Small intestine (tissue), 7 donors: ENCODE measurements around the gene TMOD2. TPM values are rescaled to one million over a fixed set of nuclear protein-coding genes. Genes with fewer than 3 reads are reported as not detected.

Experiments
- DNase-seq, 2 donors: peaks; one replicate each; pipeline versions ENCODE4 v3.0.0 to v3.0.0-alpha.2; 2013
- FAIRE-seq: peaks from 2 replicates; lab custom pipeline; 2012; peaks lifted over from hg19 to GRCh38; lab: Jason Lieb, UNC
- H3K27ac ChIP-seq, 3 donors: one replicate each; pipeline ENCODE4 v1.5.1; 2013; ENCODE audit warnings: low read length in 2 of 3, mild to moderate bottlenecking in 2 of 3, control low read depth in 1 of 3, inconsistent platforms in 1 of 3, low read depth in 1 of 3, moderate library complexity in 1 of 3
- H3K27me3 ChIP-seq, 3 donors: one replicate each; pipeline ENCODE4 v1.6.1; 2013; ENCODE audit warnings: low read length in 3 of 3, inconsistent platforms in 1 of 3; ENCODE audit not compliant: control insufficient read depth in 3 of 3, insufficient read depth in 3 of 3
- H3K36me3 ChIP-seq, 3 donors: one replicate each; pipeline ENCODE4 v1.6.1; 2013; ENCODE audit warnings: low read length in 3 of 3, inconsistent platforms in 1 of 3, low read depth in 1 of 3, mild to moderate bottlenecking in 1 of 3, moderate library complexity in 1 of 3; ENCODE audit not compliant: control insufficient read depth in 3 of 3, insufficient read depth in 2 of 3
- H3K4me1 ChIP-seq, 3 donors: one replicate each; pipeline ENCODE4 v1.6.1; 2013; ENCODE audit warnings: low read length in 2 of 3, inconsistent platforms in 1 of 3, low read depth in 1 of 3, mild to moderate bottlenecking in 1 of 3, moderate library complexity in 1 of 3; ENCODE audit not compliant: control insufficient read depth in 3 of 3, insufficient read depth in 2 of 3
- H3K4me3 ChIP-seq, 3 donors: one replicate each; pipeline ENCODE4 v1.5.1; 2013; ENCODE audit warnings: low read length in 3 of 3, control low read depth in 1 of 3, inconsistent platforms in 1 of 3, low read depth in 1 of 3, mild to moderate bottlenecking in 1 of 3, moderate library complexity in 1 of 3
- H3K9me3 ChIP-seq, 2 donors: one replicate each; pipeline ENCODE4 v1.6.1; 2013; ENCODE audit warnings: low read depth in 1 of 2, low read length in 1 of 2; ENCODE audit not compliant: control insufficient read depth in 2 of 2, insufficient read depth in 1 of 2
- WGBS, 3 donors: extraction: QIAGEN DNeasy Blood & Tissue Kit; methylation state at CpG; one replicate each; pipeline ENCODE4 v1.1.7; 2013; 5-methylcytosine and 5-hydroxymethylcytosine counted together
- polyA plus RNA-seq, 4 donors: library from polyadenylated mRNA; stranded (reverse) in 3 of 4; unstranded in 1 of 4; fragments of 200-250 nt in 3 of 4; fragments of 120-200 nt in 1 of 4; gene quantifications; one replicate each; pipeline versions ENCODE4 v1.2.1 to v1.2.3, GENCODE V29; 2013
- donor health status: healthy with polysubstance abuse.
- donor health status: control.
- donor health status: control.
- donor health status: Bipolar disorder and iron deficiency.
- donor health status: healthy.

The TMOD2 gene
- polyA plus RNA-seq, 4 donors, result 0.45 to 4.5 (median 1.9) TPM

DNA sequence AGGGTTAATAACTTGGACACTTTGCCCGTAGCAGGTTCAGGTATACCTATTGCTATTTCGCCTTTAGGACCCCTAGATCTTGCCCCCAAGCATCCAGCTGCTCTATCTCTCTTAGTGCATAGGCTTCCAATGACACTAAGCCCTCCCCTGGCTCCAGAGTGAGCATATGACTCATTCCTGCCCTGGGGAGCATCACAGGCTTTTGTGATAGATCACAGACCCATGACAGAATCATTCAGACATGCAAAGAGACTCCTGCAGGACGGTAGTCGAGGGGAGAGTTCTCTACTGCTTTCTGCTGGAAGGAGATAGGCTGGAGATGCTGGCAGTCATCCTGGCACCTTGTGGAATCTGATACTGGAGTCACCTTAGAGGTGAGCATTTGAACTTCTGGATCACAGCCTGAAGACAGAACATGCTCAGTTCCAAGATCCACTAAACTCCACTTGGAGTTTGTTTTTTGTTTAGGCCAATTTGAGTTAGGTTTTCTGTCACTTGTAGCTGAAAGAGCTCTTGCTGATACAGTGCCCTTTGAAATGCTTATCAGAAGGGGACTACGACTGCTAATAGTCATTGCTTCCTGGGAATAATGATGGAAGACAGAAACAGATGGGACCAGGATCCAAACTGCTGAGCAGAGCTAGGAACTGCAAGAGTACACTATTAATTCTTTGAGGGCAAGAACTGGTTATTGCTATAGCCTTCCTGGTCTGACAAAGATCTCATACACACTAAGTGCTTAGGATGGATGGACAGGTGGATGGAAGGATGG is 24.9 kb upstream of the TMOD2 start:
- Histone ChIP-seq H3K4me3 (no peak overlapping the region), H3K36me3 (peaks cover 0 to 3% (median 0%) of the 10 kb centered on the region in 3 donors), H3K4me1 (peaks cover 0 to 25% (median 17%) of the 10 kb centered on the region in 3 donors), H3K27ac (no peak overlapping the region), H3K9me3 (no peaks in the 10 kb centered on the region), H3K27me3 (no peaks in the 10 kb centered on the region)
- 15 to 44% (median 31%) methylated on average over 5 of the region's 5 CpGs for WGBS, 3 donors
- FAIRE-seq (no peak), DNase-seq (peak; percentile 33 to 39)

DNA sequence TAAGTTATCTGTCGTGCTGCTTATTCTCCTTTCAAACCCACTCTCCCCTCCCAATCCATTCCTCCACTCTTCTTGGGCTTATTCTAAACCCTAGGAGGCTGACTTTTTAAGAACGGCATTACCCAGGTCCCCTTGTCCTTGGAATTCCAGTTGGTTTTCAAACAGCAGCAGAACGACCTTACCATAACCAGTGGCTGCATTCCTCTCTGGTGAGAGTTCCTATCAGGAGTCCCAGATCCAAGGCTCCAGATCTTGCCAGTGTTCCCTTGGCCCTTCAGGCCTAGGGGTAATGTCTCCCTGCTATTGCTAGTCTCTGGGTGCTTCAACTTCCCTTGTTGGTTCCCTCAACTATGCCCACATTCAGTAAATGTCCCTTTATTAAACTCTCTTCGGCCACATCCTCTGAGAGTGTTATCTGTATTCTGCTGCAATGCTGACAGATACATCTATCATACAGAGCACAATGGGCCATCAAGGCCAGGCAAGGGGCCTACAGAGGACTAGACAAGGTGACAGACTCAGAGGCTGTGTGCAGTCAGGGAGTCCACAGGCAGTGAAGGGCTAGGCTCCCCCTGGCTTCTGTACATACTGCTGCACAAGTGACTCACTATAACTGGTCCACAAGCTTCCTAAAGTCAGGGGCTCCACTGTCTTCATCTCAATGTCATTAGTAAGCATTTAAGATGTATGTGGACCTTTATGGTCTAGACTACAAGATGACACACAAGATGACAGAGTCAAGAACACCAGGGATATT is 24.1 kb upstream of the TMOD2 start:
- WGBS, 3 donors, result 83 to 90% (median 87%) methylated on average over 4 of the region's 4 CpGs
- H3K9me3 ChIP-seq, result no peaks in the 10 kb centered on the region
- no peak overlapping the region for H3K27ac ChIP-seq
- no peaks in the 10 kb centered on the region for H3K27me3 ChIP-seq
- peaks cover 3 to 31% (median 22%) of the 10 kb centered on the region in 3 donors for H3K4me1 ChIP-seq
- no peak for DNase-seq
- no peak overlapping the region for H3K4me3 ChIP-seq
- no peak for FAIRE-seq
- peaks cover 0 to 3% (median 0%) of the 10 kb centered on the region in 3 donors for H3K36me3 ChIP-seq

DNA sequence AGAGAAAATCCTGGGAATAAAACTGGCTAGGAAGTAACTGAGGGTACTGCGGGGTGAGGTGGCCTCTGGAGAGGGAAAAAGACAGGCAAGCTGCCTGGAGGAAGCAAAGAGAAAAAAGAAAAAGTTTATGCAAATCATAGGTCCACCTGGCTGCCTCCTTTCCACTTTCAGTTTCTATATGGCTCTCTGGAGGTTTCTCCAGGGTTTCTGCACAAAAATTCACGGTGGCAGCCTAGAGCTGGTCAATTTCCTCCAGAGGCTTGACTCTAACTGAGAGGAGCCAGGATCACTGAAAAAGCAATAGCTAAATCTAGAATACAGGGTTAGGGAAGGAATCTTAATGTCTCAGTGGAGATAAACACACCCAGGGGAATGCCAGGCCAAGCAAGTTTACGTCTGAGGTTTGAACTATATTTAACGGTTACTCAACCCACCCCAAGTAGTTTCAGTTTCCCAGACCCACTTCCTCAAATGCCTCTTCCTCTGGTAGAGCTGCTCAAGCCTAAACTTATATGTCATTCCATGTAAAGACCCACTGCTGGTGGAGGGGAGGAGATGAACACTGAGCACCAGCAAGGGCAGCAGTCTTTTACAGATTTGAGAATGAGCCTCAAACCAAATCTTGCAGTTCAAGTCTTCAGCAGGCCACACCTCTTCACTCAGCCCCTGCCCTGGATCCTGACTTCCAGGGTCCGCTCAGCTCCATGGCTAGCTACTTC is 19.7 kb upstream of the TMOD2 start:
- no peaks in the 10 kb centered on the region for H3K9me3 ChIP-seq
- no peaks in the 10 kb centered on the region for H3K27me3 ChIP-seq
- 16 to 20% (median 17%) methylated on average over 5 of the region's 5 CpGs for WGBS, 3 donors
- peaks cover 3 to 30% (median 24%) of the 10 kb centered on the region in 3 donors for H3K4me1 ChIP-seq
- peak overlapping the region; percentile 73 to 98 (median 78) for H3K27ac ChIP-seq
- FAIRE-seq, result no peak
- peak overlapping the region in 2 of 3 donors; percentile 7 to 35 for H3K4me3 ChIP-seq
- DNase-seq, result peak; percentile 81 to 82
- H3K36me3 ChIP-seq, result peaks cover 0 to 3% (median 0%) of the 10 kb centered on the region in 3 donors

DNA sequence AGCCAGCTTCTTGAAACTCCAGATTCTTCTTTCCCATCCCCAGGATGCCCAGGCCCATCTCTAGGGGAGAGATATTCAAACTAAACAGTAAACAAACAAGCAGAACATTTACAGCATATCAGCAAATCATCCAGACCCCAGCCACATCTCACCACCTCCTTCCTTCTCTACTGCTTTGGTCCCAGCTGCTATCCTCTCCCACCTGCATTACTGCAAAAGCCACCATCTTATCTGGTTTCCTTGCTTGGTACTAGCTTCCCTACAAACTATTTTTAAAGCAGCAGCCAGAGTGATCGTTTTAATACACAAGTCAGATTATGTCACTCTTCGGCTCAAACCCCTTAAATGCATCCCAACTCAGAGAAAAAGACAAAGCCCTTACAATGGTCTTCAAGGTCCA is 18.8 kb upstream of the TMOD2 start:
- Histone ChIP-seq H3K36me3 (peaks cover 0 to 3% (median 0%) of the 10 kb centered on the region in 3 donors), H3K4me3 (no peak overlapping the region), H3K27me3 (no peaks in the 10 kb centered on the region), H3K4me1 (peaks cover 3 to 24% (median 19%) of the 10 kb centered on the region in 3 donors), H3K9me3 (no peaks in the 10 kb centered on the region), H3K27ac (peak overlapping the region in 2 of 3 donors; percentile 73 to 98)
- DNase-seq (no peak), FAIRE-seq (no peak)
- WGBS, 3 donors, result 65 to 85% (median 80%) methylated on average over 2 of the region's 2 CpGs

DNA sequence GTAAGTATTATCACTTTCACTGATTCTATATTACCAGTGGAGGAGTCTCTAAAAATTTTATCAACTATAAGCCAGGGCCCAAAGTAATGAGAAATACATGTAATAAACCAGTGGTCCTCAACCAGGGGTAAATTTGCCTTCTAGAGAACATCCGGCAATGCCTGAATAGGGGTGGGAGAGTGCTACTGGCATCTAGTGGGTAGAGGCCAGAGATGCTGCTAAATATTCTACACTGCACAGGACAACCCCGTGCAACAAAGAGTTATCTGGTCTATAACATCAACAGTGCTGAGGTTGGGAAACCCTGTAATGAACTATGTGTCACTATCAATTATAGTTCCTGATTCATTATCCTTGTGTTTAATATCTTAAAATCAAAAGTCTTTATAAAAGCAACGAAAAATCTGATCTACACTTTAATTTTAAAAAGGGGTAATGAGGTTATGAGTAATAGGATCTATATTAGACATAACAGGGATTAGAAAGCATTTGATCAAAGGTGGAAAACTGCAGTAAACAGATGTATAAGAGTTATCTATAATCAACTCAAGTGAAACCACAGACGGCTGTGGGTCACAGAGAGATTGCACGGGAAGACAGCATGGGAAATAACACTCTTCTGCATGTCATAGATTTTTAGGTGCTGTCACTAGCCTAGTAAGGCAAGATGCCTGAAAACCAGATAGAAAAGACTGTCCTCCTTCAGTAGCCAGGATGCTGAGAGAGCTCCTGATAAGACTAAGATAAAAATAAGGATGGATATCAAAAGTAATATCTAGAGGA is 16.0 kb upstream of the TMOD2 start:
- Histone ChIP-seq H3K27me3 (no peaks in the 10 kb centered on the region), H3K4me1 (peaks cover 3 to 25% (median 23%) of the 10 kb centered on the region in 3 donors), H3K4me3 (no peak overlapping the region), H3K36me3 (no peaks in the 10 kb centered on the region), H3K27ac (no peak overlapping the region), H3K9me3 (no peaks in the 10 kb centered on the region)
- 37 to 47% (median 42%) methylated on average over 5 of the region's 5 CpGs for WGBS, 3 donors
- no peak for FAIRE-seq
- no peak for DNase-seq

GRCh38 chr15:51736069-51736468 is 15.3 kb upstream of the TMOD2 start:
- H3K36me3 ChIP-seq, result no peaks in the 10 kb centered on the region
- H3K9me3 ChIP-seq, result no peaks in the 10 kb centered on the region
- no peak for FAIRE-seq
- no peak for DNase-seq
- peak overlapping the region in 2 of 3 donors; percentile 56 to 96 for H3K4me3 ChIP-seq
- H3K4me1 ChIP-seq, result peaks cover 3 to 20% (median 20%) of the 10 kb centered on the region in 3 donors
- WGBS, 3 donors, result 34 to 52% (median 39%) methylated on average over 3 of the region's 3 CpGs
- H3K27me3 ChIP-seq, result no peaks in the 10 kb centered on the region
- peak overlapping the region in 1 of 3 donors; percentile 36 for H3K27ac ChIP-seq

DNA sequence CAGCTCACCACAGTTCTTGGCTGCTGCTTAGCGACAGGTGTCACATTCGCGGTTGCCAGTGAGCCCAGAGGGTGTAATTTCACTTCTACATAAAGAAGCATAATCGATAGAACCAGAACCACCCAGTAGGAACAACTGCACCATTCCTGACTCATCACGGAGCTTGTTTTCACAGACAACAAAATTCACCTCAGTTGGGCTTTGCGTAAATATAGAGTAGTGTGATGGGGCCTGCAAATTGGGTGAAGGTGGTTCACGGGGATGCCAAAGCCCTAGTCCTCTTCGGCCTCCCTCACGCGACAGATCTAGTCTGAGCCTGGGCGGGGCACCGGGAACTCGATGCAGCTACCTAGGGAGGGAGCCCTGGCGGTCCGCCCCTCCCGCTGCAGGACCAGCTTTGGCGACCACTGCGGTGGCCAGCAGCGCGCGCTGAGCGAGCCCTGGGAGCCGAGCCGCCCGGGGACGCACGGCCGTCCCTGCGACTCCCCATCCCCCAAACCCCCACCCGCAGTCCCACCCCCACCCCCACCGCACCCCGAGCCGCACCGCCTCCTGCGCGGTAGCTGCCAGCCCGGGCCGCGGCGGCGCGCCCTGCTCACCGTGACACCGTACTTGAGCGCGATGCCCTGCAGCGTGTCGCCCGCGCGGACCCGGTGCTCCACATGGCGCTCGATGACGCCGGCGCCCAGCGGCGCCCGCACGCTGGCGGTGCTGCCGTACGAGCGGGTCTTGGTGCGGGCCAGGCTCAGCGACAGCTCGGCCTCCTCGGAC is 14.5 kb upstream of the TMOD2 start:
- FAIRE-seq, result no peak

More for the DNA sequence above, 14.5 kb upstream of the TMOD2 start:
- Histone ChIP-seq H3K27me3 (no peaks in the 10 kb centered on the region), H3K9me3 (no peaks in the 10 kb centered on the region), H3K4me1 (peaks cover 2 to 16% (median 12%) of the 10 kb centered on the region in 3 donors), H3K4me3 (peak overlapping the region; percentile 56 to 96 (median 79)), H3K36me3 (no peaks in the 10 kb centered on the region), H3K27ac (peak overlapping the region in 2 of 3 donors; percentile 92 to 93)
- 1% methylated on average over 50 to 69 of the region's 69 CpGs for WGBS, 3 donors
- DNase-seq, result peak; percentile 59
